IMR-90 (cell line): ENCODE results near the gene KTN1.

ENCODE experiments used
- CEBPB ChIP-seq: IDR thresholded peaks from 2 replicates; pipeline ENCODE4 v1.6.1; 2012; ENCODE audit warnings: low read depth, low read length, improper control_type of control experiment
- CHD1 ChIP-seq: IDR thresholded peaks from 2 replicates; pipeline ENCODE4 v1.6.1; 2012; ENCODE audit warnings: low read depth, low read length, improper control_type of control experiment
- FOS ChIP-seq: fragments of 150-350 bp; IDR thresholded peaks from 2 replicates; pipeline ENCODE4 v1.6.1; 2016; ENCODE audit warnings: low read depth, low read length
- MAZ ChIP-seq: IDR thresholded peaks from 2 replicates; pipeline ENCODE4 v1.6.1; 2012; ENCODE audit warnings: low read depth, mild to moderate bottlenecking, low read length, improper control_type of control experiment, moderate library complexity, borderline replicate concordance
- MXI1 ChIP-seq: IDR thresholded peaks from 2 replicates; pipeline ENCODE4 v1.6.1; 2012; ENCODE audit warnings: low read depth, mild to moderate bottlenecking, low read length, moderate library complexity, borderline replicate concordance
- POLR2A ChIP-seq: IDR thresholded peaks from 2 replicates; pipeline ENCODE4 v1.6.1; 2012; ENCODE audit warnings: mild to moderate bottlenecking, low read depth, low read length
- RAD21 ChIP-seq: IDR thresholded peaks from 2 replicates; pipeline ENCODE4 v1.6.1; 2012; ENCODE audit warnings: low read length, improper control_type of control experiment
- RFX5 ChIP-seq: IDR thresholded peaks from 2 replicates; pipeline ENCODE4 v1.8.0; 2012; ENCODE audit warnings: low read depth, mild to moderate bottlenecking, low read length, moderate library complexity
- SMC3 ChIP-seq: fragments of 150-350 bp; IDR thresholded peaks from 2 replicates; pipeline ENCODE4 v1.6.1; 2016; ENCODE audit warnings: low read depth, mild to moderate bottlenecking, antibody characterized with exemption, low read length, moderate library complexity
- USF2 ChIP-seq: fragments of 150-350 bp; IDR thresholded peaks from 2 replicates; pipeline ENCODE4 v1.6.1; 2017; ENCODE audit warnings: mild to moderate bottlenecking, antibody characterized with exemption, low read length, low read depth
- TF ChIP-seq, protein P1 (sequence below): conservative IDR thresholded peaks from 2 replicates; pipeline ENCODE4 v1.5.1; 2012; ENCODE audit warnings: mild to moderate bottlenecking, low read depth, low read length, improper control_type of control experiment

DNA sequence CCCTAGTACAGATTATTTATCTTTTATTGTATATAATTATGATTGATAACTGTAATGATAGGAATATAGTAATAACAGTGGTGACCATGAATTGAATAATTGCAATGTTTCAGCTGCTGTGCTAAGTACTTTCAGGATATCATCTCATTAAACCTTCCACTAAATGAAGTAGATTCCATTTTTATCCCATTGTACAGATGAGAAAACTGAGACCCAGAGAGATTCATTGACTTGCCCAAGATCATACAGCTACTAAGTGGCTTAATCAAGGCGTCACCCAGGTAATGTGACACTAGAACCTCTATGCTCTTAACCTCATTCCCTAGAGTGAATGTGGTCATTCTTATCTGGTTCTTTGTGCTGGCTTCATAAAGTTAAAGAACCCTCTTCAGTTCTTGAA is 124.6 kb downstream of the KTN1 start:
- TF ChIP-seq, protein P1, sequence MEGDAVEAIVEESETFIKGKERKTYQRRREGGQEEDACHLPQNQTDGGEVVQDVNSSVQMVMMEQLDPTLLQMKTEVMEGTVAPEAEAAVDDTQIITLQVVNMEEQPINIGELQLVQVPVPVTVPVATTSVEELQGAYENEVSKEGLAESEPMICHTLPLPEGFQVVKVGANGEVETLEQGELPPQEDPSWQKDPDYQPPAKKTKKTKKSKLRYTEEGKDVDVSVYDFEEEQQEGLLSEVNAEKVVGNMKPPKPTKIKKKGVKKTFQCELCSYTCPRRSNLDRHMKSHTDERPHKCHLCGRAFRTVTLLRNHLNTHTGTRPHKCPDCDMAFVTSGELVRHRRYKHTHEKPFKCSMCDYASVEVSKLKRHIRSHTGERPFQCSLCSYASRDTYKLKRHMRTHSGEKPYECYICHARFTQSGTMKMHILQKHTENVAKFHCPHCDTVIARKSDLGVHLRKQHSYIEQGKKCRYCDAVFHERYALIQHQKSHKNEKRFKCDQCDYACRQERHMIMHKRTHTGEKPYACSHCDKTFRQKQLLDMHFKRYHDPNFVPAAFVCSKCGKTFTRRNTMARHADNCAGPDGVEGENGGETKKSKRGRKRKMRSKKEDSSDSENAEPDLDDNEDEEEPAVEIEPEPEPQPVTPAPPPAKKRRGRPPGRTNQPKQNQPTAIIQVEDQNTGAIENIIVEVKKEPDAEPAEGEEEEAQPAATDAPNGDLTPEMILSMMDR, result no peak
- TF ChIP-seq FOS (no peak), MAZ (no peak), MXI1 (no peak), USF2 (no peak), POLR2A (no peak), RAD21 (no peak), SMC3 (no peak), CEBPB (no peak), RFX5 (no peak), CHD1 (no peak)
